GM19438 (cell line): Measurements from ENCODE around the gene NR2E1.

ENCODE experiments used
- ATAC-seq: cut with Tn5 transposase; IDR thresholded peaks from one replicate; pipeline ENCODE4 v1.9.1; 2021; ENCODE audit warnings: low read depth; ENCODE audit not compliant: unreplicated experiment

NR2E1 gene

DNA sequence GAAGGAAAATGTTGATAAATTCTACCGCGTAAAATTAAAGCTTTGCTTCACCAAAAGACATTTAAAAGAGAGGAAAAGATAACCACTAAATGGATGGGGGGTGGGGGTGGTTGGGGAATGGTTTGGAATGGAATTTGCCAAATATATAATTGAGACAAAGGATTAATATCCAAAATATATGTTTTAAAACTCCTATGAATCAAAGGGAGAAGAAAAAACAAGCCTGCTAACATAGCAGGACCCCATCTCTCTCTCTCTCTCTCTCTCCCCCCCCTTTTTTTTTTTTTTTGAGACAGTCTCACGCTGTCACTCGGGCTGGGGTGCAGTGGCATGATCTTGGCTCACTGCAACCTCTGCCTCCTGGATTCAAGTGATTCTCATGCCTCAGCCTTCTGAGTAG, 13.4 kb upstream of the NR2E1 start:
- ATAC-seq = no peak

DNA sequence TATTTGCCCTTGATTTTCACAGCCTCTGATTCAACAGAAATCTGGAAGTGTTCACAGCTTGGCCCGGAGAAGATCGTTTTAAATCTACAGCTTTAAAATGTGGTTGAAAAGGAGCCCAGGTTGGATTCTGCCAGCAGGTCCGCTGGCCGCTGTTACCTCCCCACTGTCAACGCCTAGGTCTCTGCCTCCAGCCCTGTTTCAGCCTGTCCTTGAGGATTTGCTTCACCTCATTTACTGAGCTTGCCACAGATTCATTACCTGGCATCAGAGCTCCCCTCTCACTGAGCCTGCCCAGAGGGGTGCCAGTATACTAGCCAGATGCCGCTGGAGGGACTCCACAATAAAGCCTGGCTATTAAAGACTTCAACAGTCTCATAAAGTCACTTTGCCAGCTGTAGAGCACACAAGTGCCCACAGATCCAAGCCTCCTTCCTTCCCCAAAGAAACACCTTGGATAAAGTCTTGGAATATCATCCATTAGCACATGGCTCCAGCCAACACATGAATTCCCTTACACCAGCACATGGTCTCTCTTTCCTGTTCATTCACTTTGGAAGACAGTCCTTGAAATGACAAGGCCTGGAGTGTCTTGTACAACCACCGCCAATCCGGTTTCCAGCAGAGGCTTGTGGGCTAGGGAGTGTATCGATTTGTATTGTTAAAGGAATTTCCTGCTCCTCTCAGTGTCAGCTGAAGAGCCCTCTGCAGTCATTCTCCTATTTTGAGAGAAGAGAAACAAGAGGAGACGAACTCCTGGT, 9.5 kb upstream of the NR2E1 start:
- no peak for ATAC-seq

DNA sequence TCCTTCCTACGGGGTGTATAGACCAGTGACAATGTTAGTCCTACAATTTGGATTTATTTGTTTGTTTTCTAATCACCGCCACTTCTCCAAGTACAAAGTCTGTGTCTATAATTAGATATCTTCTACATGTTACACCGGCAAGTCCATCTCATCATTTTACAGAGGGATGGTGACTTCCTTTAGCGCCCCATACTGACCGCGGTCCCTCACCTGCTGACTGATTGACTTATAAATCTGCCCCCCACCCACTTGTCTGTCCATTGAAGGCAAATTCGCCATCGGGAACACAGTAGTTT, 8.9 kb upstream of the NR2E1 start:
- ATAC-seq = no peak

DNA sequence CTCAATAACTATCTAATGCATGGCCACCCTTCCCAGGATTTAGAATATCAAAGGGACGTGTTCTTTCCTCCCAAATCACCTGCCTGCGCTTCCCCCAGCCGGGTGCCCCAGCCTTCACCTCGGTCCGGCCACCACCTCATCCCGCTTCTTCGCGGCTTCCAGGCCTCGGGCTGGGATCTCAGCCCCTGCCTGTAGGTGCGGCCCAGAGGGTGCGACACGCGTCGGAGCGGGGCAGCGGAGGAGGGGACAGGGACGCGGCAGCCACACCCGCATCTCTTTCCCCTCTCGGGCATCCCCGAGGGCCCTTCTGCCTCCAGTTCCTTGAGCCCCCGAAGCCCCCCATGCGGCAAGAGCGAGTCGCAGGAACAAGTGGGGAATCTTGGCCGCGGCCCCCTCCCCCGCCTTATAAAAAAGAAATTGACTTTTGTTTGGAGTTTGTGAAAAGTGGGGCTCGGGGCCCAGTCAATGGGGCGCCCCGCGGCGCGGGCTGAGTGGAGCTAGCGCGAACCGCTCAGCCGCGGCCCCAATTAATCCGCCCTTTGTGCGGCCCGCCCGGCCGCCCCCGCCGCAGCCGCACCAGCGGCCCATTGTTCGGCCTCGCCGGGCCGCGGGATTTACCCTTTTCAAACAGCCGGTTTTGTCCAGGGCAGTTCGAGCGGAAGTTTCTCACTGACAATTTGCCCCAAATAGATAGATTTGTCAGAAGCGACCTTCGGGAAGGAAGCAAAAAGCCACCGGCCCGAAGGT, 8.4 kb upstream of the NR2E1 start:
- ATAC-seq = no peak

DNA sequence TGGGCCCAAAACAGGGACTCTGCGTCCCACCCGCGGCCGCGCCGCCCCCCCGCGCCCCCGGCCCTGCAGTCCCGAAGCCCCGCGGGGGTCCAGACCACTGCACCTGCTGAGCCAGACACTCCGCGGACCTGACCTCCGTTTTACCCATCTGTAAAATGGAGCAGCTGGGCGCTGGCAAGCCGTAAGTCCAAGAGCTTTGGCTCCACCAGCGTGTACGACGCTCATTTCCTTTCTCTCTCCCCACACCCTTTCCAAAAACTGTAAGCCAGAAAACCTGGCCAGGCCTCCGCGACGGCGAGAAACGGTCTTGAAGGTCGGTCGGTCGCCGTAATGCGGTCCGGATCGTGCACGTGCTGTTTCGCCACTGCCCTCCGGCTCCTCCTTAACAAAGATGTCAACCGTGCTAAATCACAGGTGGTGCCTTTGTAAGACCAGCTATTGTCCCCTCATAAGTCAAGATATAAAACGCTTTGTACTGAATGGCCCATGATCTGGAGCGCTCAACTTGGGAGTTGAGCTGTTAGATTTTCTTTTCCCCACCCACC, 7.8 kb upstream of the NR2E1 start:
- no peak for ATAC-seq

DNA sequence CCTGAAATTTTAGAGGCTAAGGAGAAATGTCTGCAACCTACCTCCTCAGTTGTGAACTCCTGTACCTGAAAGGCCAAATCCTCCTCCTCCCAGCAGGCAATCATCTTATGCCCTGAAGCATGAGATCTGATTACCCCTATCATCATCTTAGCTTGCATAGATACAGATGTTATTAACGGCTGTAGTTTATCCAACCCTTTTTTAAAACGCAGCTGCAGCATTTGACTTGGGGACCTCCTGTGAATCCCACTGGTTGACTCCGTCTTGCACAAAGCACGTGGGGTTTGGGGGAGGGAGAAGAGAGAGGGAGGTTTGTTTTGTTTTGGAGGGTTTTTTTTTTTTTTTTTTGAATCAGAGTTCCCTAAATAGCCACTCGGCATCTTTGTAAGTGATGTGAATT, 5.8 kb upstream of the NR2E1 start:
- no peak for ATAC-seq

DNA sequence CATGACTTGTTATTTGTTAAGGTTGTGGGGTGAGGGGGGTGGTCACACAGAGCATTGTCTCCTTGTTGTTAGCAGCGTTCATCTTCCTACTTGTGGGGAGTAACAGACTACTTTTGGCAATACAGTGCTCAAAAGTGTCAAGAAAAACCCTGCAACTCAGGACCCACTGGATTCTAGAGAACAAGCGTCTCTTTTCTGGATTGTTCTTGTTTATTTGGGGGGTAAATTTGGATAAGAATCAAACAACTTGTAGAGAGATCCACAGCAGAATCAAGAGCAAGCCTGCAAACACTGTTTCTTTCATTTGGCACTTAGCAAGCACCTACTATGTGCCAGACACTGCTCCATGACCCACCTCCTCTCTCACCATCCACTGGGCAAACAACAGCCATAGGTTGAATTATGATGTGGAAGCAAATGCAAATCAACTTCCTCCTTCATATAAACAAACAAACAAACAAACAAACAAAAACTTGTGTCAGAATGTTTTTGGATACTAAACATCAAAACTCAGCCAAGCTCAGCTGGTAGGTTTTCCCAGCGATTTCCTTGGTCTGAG, 4.0 kb upstream of the NR2E1 start:
- no peak for ATAC-seq

DNA sequence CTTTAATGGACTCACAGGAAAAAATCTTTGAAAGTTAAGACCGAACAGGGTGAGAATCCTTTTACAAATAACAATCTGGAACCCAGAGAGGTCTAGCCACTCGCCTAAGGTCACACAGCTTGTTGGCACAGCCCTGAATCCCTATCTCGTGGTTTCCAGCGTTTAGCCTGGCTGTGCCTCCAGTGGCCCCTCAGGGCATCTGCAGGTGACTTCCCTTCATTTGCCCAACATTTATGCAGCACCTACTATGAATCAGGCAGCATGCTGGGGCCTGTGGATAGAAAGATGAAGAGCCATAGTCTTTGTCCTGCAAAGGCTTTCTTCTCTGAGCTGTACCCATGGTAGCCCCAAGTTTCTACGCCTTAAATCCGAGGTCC, 2.6 kb upstream of the NR2E1 start:
- no peak for ATAC-seq

DNA sequence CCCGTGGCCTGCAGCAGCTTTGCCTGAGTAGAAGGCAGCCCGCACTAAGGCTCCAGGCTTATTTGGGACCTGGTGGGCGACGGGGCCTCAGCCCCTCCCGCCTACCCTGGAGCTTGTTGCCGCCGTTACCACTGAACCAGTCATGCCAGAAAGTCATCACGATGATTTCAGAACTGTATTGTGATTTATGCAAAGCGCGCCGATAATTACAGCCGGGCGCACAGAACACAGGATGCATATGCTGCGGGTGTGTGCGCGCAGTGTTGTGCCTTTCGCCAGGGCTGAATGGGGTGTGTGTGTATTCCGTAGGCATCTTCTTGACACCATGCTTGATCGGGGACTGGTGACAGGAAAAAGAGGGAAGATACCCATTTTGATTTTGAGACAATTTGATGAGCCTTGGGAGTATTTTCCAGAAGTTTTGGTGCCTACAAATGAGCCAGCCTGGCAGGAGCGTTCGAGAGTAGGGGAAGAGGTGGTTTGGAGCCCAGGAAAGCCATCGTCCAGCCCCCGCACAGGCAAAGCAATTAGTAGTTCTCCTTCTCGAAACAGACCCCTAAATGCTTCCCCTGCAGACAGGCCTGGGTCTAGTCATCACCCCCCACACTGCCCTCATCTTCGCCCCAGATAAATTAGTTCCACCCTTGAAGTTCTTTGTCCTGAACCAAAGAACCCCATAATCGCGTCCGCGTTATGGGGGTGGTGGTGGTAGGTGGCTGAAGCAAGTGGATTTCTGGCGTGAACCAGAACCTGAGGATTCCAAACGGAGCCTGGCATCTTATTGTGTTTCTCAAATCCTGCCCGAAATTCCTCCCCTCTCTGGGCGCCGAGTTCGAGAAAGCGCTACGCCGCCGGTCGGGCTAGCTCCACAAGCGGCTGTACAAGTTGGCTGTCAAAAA, 1.9 kb upstream of the NR2E1 start:
- no peak for ATAC-seq

DNA sequence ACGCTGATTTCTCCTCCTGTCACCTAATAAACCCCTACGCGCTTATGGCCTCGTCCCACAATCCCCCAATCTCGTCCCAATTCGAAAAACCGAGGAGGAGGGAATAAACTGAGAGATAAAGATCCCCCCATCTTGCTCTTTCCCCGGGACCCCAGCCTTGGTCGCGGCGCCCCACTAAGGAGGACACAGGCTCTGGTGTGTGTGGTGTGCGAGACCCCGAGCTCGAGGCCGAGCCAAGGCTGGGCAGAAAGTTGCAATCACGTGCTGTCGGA, 1.3 kb upstream of the NR2E1 start:
- no peak for ATAC-seq

DNA sequence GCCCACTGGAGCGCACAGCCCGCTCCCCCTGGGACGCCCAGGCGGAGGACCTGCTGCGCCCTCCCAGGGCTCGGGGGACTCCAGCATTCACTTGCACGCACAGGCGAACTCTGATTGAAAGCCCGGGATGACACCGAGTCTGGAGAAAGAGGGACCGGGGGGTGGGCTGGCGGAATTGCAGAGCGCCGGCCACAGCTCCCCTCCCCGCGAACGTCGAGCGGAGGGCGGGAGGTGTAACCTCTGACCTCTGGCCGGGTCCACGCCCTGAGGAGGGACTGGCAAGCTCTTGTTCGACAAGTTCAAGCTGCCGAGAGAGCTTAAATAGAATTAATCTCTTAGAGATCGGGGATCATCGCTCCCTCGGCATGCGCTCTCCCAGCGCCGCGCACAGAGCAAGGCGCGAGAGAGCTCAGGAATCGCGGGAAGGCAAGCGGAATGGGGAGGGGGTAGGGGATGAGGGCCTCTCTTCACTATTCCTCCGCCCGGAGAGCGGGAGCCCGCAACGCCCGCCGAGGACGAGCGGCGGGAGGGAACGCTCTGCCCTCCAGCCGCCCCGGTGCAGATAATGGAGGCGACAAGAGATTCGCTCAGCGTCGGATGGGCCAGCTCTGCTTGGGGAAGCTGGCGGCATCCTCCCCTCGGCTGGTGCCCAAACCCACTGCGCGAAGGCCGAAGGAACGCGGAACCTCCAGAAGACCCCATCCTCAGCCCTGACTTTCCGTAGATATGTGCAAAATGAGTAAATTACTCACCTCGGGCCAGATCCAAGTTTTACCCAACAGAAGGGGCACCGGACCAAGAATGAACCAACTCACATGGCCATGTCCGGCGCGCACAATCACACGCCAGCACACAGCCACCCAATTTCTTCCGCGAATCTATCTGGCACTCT, 761 bp upstream of the NR2E1 start:
- ATAC-seq = no peak

DNA sequence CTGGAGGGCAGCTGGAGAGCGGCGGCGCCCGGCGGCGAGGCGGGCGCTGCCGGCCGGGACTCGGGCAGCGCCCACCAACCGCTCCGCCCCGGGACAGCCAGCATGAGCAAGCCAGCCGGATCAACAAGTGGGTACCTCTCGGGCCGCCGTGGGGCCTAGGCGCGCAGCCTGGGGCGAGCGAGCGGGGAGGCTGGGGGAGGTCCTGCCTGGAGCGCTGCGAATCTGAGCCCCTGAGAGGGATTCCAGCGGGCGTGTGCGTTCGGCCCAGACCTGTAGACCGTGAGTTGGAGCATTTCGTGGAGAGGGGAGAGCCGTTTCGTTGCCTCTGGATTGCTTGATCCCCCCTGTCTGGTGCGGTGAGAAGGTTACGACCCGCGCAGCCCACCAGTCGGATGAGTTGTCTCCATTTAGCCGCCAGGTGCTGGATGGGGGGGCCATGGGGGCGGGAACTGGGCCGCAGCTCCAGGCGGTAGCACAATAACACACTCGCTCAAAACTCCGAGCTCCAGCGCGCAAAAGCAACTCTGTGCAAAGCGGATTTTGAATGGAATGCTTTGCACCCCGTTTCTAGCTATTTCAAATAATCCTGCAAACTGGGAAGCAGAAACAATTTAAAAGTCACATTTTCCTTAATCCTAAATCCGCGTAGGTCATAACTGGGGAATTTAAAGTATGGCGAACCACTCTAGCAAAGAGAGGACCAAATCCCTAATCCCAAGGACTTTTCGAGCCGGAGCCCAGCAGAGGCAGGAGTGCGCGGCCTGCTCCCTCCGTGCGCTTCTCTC, 1.0 kb downstream of the NR2E1 start:
- ATAC-seq = no peak

DNA sequence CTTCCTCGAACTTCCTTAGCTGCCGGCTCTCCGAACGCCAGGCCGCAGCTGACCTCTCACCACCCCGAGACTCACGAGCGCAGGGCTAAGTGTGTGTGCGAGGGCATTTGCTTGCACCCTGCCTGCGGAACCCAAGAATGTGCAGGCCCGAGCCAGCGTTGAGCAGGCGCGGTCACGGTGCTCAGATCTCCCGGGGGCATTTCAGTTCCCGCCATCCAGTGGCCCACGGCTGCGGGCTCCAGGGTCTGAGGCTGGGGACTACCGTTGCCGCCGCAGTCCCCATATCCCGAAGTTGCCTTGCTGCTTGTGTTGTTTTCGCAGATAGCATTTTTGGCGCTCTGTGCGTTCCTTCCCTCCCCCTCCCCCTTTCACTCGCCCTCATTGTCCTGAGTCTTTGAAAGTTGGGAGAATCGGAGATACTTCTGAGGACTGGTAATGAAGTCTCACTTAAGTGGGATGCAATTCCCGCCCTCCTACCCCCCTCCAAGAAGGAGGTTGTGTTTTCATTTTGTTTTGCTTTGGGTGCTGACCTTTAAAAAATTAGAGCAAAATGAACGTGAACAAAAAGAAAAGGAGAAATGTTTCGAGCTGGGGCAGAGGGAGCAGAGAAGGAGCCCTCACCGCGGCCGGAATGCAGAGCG, 1.7 kb downstream of the NR2E1 start:
- no peak for ATAC-seq

DNA sequence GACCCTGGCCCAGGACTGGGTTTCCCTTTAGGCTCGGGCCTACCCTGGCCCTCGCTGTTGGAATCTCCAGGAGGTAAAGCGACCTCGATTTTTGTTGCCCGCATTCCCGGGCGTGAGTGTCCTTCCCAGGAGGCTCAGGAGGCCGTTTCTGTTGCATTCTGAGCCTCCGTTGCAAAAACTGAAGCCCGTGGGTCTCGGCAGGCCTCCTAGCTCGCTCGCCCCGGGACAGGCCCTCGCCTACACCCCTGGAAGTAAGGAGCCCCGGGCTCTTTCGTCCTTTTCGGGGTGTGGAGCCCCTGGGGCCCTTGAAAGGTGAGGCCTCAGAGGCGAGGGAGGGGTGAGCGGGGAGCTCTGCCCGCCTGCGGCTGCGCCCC, 2.3 kb downstream of the NR2E1 start:
- no peak for ATAC-seq

DNA sequence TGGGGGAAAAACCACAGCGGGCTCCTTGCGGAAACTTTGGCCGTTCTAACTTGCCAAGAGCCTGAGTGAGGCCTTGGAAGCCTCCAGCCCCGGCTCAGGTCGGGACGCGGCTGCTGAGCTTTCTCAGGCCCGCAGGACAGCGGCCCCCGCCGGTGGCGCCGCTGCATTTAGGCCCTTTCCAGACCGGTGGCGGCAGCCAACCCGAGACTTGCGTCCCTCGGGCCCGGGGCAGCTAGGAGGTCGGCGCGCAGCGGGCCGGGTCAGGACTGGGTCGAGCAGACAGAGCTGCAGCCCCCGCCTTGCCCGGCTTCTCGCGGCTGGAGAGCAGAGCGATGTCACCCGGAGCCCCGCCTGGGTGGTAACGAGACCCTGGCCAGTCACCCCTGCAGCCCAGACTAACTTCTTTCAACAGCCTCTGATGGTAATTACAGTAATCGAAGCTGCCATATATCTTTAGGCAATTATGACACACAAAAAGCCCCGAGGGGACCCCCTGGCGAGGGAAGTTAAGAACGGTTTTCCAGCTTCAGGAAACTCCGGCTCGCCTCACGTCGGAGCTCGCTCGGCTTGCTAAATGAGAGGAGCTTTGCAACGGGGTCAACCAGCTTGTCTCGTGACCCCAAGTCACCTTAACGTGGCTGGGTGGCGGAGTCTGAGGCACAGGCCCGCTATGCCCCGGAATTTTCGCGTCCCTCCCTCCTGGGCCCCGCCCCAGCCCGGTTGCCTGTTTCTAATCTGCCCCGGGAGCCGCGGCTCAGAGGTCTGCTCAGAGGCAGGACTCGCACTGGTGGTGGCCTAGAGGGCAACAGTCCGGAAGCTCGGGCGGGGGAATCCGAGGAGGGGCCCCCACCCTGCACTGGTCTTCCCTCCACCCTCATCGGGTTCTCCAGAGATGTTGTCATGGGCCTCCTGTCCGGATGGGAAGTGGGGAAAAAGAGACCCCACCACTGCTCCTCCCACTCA, 3.0 kb downstream of the NR2E1 start:
- ATAC-seq = no peak

DNA sequence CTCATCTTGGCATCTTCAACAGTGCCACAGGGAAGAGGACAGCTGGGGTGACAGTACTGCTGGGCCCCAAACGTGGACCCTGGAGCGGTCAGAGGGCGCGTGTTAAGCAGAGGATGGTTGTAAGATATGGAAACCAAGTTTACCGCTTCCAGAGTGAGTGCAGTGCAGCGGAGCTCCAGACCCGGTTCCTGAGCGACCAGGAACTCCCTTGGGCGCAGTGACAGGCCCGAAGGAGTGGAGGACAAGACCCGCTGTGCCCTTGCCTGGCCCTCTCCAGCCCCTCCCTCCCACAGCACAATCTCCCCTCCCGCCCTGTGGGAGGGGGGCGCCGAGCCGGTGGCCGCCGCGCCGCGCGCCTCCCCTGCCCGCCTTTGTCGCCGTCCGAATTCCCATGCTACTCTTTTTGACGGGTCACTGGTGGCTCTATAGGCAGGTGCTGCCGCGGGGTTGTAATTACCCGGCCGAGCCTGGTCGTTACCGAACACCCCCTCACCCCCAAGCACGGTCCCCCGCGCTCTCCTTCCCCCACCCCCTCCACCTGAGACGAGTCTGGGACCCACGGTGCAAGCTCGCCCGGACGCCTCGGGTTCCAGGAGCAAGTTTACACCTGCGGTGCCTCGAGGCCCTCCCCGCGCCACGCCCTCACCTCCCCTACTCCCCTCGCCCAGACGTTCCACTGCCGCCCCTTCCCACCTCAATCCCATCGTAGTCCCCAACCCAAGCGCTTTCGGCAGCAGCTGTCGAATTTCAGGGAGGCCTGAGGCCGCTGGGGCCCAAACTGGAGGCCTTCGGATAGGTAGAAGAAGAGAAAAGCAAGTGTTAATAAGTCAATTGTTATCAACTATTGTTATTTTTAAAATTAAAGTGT, 3.9 kb downstream of the NR2E1 start:
- no peak for ATAC-seq
